Measurements from ENCODE around the gene CCDC137.
A peak's percentile ranks its signal among the peaks of the same experiment; 100 is the strongest.

The CCDC137 gene

DNA sequence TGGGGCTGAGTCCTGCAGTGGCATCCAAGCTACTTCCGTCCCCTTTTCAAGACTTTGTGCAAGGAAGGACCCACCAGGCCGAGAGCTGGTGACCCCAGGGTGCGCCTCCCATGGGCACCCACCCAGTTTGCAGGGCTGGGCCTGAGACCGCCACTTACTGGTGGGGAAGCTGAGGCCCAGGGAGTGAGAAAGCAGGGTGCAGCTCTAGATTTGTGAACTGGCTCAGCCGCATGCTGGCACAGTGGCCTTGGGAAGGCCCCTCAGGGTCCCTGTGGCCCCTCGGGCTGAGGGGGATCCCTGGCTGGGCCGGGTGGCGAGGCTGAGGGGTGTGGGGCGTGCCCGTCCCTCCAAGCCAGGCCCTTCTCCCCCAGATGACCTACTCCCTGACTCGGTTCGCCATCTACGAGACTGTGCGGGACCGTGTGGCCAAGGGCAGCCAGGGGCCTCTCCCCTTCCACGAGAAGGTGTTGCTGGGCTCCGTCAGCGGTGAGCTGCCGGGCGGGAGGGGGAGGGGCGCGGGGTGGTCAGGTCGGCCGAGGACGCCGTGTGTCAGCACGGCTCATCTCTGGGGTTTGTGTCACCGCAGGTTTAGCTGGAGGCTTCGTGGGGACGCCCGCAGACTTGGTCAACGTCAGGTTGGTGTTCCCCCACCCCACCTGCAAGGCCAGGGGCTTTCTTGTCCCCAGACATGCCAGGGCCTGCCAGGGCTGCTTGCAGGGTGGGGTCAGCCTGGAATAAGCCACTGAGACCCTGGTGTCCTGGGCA, 48.8 kb downstream of the CCDC137 start:
- no peak overlapping the region for H3K9ac ChIP-seq (ENCODE audit: low read depth in 1 of 2, low read length in 2 of 2)
- H3K27ac ChIP-seq (ENCODE audit: low read depth in 2 of 2, low read length in 2 of 2) = no peak overlapping the region
- H3K9me3 ChIP-seq (ENCODE audit: control insufficient read depth in 2 of 2, low read length in 2 of 2) = no peaks in the 10 kb centered on the region
- H3K36me3 ChIP-seq (ENCODE audit: control insufficient read depth in 2 of 2, insufficient read depth in 2 of 2, low read length in 2 of 2) = peaks cover 0 to 7% of the 10 kb centered on the region in 2 donors
- no peak overlapping the region for H3K4me3 ChIP-seq (ENCODE audit: low read length in 2 of 2)
- peaks cover 27 to 29% of the 10 kb centered on the region in 2 donors for H3K4me1 ChIP-seq (ENCODE audit: control insufficient read depth in 2 of 2, insufficient read depth in 2 of 2, low read length in 2 of 2)
- no peaks in the 10 kb centered on the region for H3K27me3 ChIP-seq (ENCODE audit: control insufficient read depth in 2 of 2, insufficient read depth in 2 of 2, low read length in 2 of 2)

DNA sequence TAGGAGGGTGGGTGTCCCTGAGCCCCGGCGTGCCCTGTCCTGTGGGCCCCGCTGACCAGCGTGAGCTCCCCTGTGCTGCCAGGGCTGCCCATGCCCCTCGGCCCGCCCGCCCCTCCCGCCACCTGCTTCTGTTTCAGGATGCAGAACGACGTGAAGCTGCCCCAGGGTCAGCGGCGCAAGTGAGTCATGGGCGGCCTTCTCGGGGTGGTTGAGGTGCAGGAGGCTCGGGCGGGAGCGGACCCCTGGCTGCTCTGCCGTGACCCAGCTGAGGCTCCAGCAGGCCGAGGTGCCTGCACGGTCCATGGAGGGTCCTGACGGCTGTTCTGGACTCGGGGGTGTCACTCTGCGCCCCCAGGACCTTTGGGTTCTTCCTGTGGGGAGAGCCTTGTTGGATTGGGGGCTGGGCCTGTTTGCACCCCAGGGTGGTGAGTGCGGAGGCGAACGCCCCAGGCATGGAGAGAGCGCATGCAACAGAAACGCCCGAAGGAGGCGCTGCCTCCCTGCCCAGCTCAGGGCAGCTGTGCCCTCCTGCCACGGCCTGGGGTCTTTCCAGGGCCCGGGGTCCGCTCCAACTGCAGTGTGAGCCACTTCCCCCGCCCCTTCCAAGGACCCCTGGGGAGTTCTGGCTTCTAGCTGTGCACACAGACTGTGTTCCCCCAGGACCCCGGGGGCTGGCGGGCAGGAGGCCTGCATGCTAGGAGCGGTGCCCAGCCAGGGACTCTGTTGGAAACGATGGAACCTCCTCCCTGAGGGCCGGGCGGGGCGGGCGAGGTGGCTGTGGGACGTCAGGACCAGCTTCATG, 49.5 kb downstream of the CCDC137 start:
- H3K9ac ChIP-seq (ENCODE audit: low read depth in 1 of 2, low read length in 2 of 2) = no peak overlapping the region
- H3K27ac ChIP-seq (ENCODE audit: low read depth in 2 of 2, low read length in 2 of 2) = no peak overlapping the region
- no peaks in the 10 kb centered on the region for H3K27me3 ChIP-seq (ENCODE audit: control insufficient read depth in 2 of 2, insufficient read depth in 2 of 2, low read length in 2 of 2)
- H3K4me1 ChIP-seq (ENCODE audit: control insufficient read depth in 2 of 2, insufficient read depth in 2 of 2, low read length in 2 of 2) = peaks cover 19 to 22% of the 10 kb centered on the region in 2 donors
- H3K4me3 ChIP-seq (ENCODE audit: low read length in 2 of 2) = no peak overlapping the region
- no peaks in the 10 kb centered on the region for H3K9me3 ChIP-seq (ENCODE audit: control insufficient read depth in 2 of 2, low read length in 2 of 2)
- peaks cover 0 to 9% of the 10 kb centered on the region in 2 donors for H3K36me3 ChIP-seq (ENCODE audit: control insufficient read depth in 2 of 2, insufficient read depth in 2 of 2, low read length in 2 of 2)

DNA sequence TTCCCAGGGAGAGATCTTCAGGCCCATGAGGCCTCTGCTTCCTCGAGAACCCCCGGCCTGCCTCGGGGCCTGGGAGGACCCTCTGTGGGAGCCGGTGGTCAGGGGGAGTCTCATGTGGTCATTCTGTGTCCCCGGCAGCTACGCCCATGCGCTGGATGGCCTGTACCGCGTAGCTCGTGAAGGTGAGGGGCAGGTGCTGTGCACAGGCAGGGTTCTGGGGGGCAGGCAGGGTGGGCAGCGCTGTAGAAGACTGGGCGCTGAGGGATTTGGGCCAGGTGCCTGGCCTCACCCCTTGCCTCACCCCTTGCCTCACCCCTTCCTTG, 50.1 kb downstream of the CCDC137 start:
- Histone ChIP-seq H3K36me3 (ENCODE audit: control insufficient read depth in 2 of 2, insufficient read depth in 2 of 2, low read length in 2 of 2) (peaks cover 0 to 9% of the 10 kb centered on the region in 2 donors), H3K27me3 (ENCODE audit: control insufficient read depth in 2 of 2, insufficient read depth in 2 of 2, low read length in 2 of 2) (no peaks in the 10 kb centered on the region), H3K4me1 (ENCODE audit: control insufficient read depth in 2 of 2, insufficient read depth in 2 of 2, low read length in 2 of 2) (peaks cover 16 to 17% of the 10 kb centered on the region in 2 donors), H3K4me3 (ENCODE audit: low read length in 2 of 2) (no peak overlapping the region), H3K9ac (ENCODE audit: low read depth in 1 of 2, low read length in 2 of 2) (no peak overlapping the region), H3K27ac (ENCODE audit: low read depth in 2 of 2, low read length in 2 of 2) (no peak overlapping the region), H3K9me3 (ENCODE audit: control insufficient read depth in 2 of 2, low read length in 2 of 2) (no peaks in the 10 kb centered on the region)

DNA sequence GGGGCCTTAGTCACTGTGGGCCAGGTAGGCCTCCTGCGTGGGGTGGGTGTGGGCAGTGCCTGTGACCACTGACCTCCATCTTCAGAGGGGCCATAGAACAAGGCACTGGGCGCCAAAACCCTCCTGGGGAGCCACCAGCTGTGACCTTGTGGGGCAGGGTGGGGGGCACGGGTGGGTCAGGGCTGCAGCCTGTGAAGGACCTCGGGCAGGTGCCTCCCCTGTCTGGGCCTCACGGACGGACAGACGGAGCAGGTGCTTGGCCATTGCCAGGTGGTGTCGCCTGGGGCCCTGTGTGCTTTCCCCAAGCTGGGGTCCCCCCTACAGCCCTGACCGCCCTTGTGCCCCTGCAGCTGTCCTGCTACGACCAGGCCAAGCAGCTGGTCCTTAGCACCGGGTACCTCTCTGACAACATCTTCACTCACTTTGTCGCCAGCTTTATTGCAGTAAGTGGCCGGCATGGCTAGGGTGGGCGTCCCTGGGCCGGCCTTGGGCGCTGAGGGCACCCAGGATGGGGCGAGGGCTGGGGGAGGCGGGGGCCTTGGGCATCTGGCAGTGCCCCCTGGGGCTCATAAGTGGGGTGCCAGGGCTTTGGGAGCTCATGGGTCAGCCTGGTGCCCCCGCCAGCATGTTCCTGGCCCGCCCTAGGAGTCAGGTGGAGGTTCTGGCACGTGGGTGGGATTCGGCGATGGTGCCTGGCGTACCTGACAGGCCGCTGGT, 50.7 kb downstream of the CCDC137 start:
- H3K4me3 ChIP-seq (ENCODE audit: low read length in 2 of 2) = no peak overlapping the region
- H3K4me1 ChIP-seq (ENCODE audit: control insufficient read depth in 2 of 2, insufficient read depth in 2 of 2, low read length in 2 of 2) = peaks cover 22 to 23% of the 10 kb centered on the region in 2 donors
- H3K27ac ChIP-seq (ENCODE audit: low read depth in 2 of 2, low read length in 2 of 2) = no peak overlapping the region
- no peaks in the 10 kb centered on the region for H3K27me3 ChIP-seq (ENCODE audit: control insufficient read depth in 2 of 2, insufficient read depth in 2 of 2, low read length in 2 of 2)
- peaks cover 0 to 9% of the 10 kb centered on the region in 2 donors for H3K36me3 ChIP-seq (ENCODE audit: control insufficient read depth in 2 of 2, insufficient read depth in 2 of 2, low read length in 2 of 2)
- no peaks in the 10 kb centered on the region for H3K9me3 ChIP-seq (ENCODE audit: control insufficient read depth in 2 of 2, low read length in 2 of 2)
- H3K9ac ChIP-seq (ENCODE audit: low read depth in 1 of 2, low read length in 2 of 2) = no peak overlapping the region

- H3K27me3 ChIP-seq (ENCODE audit: control insufficient read depth in 2 of 2, insufficient read depth in 2 of 2, low read length in 2 of 2) = no peaks in the 10 kb centered on the region
- no peak overlapping the region for H3K9ac ChIP-seq (ENCODE audit: low read depth in 1 of 2, low read length in 2 of 2)
- no peak overlapping the region for H3K27ac ChIP-seq (ENCODE audit: low read depth in 2 of 2, low read length in 2 of 2)
- H3K4me1 ChIP-seq (ENCODE audit: control insufficient read depth in 2 of 2, insufficient read depth in 2 of 2, low read length in 2 of 2) = peaks cover 26 to 27% of the 10 kb centered on the region in 2 donors
- H3K36me3 ChIP-seq (ENCODE audit: control insufficient read depth in 2 of 2, insufficient read depth in 2 of 2, low read length in 2 of 2) = peaks cover 0 to 9% of the 10 kb centered on the region in 2 donors
- H3K9me3 ChIP-seq (ENCODE audit: control insufficient read depth in 2 of 2, low read length in 2 of 2) = no peaks in the 10 kb centered on the region
- H3K4me3 ChIP-seq (ENCODE audit: low read length in 2 of 2) = no peak overlapping the region
These were observed 51.2 kb downstream of the CCDC137 start for GRCh38 chr17:81717766-81718089.

- Histone ChIP-seq H3K36me3 (ENCODE audit: control insufficient read depth in 2 of 2, insufficient read depth in 2 of 2, low read length in 2 of 2) (peaks cover 0 to 9% of the 10 kb centered on the region in 2 donors), H3K27me3 (ENCODE audit: control insufficient read depth in 2 of 2, insufficient read depth in 2 of 2, low read length in 2 of 2) (no peaks in the 10 kb centered on the region), H3K9ac (ENCODE audit: low read depth in 1 of 2, low read length in 2 of 2) (no peak overlapping the region), H3K4me1 (ENCODE audit: control insufficient read depth in 2 of 2, insufficient read depth in 2 of 2, low read length in 2 of 2) (peaks cover 27 to 29% of the 10 kb centered on the region in 2 donors), H3K27ac (ENCODE audit: low read depth in 2 of 2, low read length in 2 of 2) (no peak overlapping the region), H3K4me3 (ENCODE audit: low read length in 2 of 2) (no peak overlapping the region), H3K9me3 (ENCODE audit: control insufficient read depth in 2 of 2, low read length in 2 of 2) (no peaks in the 10 kb centered on the region)
These were observed 53.1 kb downstream of the CCDC137 start for GRCh38 chr17:81719410-81720266.

DNA sequence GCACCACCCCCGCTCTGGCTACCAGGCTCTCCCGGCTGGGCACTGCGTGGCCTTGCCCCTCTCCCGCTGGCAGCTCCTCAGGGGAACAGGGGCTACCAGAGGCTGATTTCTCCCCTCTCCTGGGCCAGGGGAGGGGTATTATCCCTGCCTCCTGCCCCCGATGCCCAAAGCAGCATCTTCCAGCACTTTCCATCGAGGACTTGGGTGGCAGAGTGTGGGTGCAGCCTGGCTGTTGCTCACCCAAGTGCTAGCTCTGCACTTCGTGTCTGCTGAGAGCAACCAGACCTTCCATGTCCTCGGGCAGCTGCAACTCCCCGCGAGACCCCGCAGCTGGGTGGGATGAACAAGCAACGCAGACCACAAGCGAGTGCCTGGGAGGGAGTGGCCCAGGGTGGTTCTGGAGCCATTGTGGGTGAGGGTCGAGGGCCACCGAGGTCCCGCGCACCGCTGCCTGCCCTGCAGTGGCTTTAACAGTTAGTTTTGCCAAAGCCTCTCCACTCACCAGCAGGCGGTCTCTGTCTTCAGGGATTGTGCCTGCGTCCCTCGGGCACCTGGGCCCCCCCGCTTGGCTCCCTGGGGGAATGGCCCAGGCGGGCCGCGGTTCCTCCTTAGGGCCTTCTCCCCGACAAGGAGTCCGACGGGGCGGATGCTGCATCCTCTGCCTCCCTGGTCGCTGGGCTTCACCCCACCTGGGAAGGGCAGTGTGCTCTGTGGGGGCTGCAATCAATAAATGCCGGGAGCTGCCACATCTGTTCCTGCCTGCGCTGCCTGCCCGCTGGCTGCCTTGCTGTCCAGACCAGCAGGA, 53.9 kb downstream of the CCDC137 start:
- H3K9me3 ChIP-seq (ENCODE audit: control insufficient read depth in 2 of 2, low read length in 2 of 2) = no peaks in the 10 kb centered on the region
- no peak overlapping the region for H3K4me3 ChIP-seq (ENCODE audit: low read length in 2 of 2)
- H3K9ac ChIP-seq (ENCODE audit: low read depth in 1 of 2, low read length in 2 of 2) = no peak overlapping the region
- H3K27me3 ChIP-seq (ENCODE audit: control insufficient read depth in 2 of 2, insufficient read depth in 2 of 2, low read length in 2 of 2) = no peaks in the 10 kb centered on the region
- H3K27ac ChIP-seq (ENCODE audit: low read depth in 2 of 2, low read length in 2 of 2) = no peak overlapping the region
- H3K4me1 ChIP-seq (ENCODE audit: control insufficient read depth in 2 of 2, insufficient read depth in 2 of 2, low read length in 2 of 2) = peaks cover 27 to 29% of the 10 kb centered on the region in 2 donors
- H3K36me3 ChIP-seq (ENCODE audit: control insufficient read depth in 2 of 2, insufficient read depth in 2 of 2, low read length in 2 of 2) = peaks cover 0 to 7% of the 10 kb centered on the region in 2 donors

DNA sequence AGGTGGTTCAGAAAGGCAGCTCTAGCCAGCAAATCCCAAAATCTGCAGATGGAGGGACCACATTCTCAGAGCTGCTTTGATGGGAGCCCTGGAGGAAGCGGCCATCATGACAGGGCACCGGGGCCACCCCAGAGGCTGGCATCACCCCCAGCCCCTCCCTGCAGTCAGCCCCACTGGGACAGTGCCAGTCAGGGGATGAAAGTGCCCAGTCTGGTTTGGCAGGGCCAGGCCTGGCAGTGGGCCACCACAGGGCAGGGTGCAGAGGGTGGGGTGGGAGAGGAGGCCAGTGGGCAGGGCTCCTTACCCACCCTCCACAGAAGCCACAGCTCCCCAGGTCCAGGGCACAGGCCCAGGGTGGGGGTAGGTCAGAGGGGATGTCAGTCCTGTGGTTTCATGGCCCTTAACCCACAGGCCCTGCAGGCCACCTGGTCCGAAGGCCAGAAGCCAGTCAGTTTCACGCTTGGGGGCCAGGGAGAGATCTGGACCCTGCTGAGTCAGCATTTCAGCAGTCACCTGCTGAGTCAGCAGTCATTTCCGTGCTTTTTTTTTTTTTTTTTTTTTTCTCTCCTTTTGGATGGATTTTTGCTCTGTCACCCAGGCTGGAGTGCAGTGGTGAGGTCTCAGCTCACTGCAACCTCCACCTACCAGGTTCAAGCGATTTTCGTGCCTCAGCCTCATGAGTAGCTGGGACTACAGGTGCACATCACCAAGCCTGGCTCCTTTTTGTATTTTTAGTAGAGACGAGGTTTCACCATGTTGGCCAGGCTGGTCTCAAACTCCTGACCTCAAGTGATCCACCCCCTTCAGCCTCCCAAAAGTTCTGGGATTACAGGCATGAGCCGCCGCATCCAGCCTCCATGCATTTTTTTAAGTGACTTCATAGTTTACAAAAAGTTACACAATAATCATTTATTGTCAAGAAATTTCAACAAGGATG, 55.9 kb downstream of the CCDC137 start:
- peak overlapping the region; percentile 76 to 81 for H3K27ac ChIP-seq (ENCODE audit: low read depth in 2 of 2, low read length in 2 of 2)
- H3K4me3 ChIP-seq (ENCODE audit: low read length in 2 of 2) = peak overlapping the region in 1 of 2 donors; percentile 20
- no peaks in the 10 kb centered on the region for H3K9me3 ChIP-seq (ENCODE audit: control insufficient read depth in 2 of 2, low read length in 2 of 2)
- peaks cover 27 to 32% of the 10 kb centered on the region in 2 donors for H3K4me1 ChIP-seq (ENCODE audit: control insufficient read depth in 2 of 2, insufficient read depth in 2 of 2, low read length in 2 of 2)
- H3K36me3 ChIP-seq (ENCODE audit: control insufficient read depth in 2 of 2, insufficient read depth in 2 of 2, low read length in 2 of 2) = peaks cover 0 to 7% of the 10 kb centered on the region in 2 donors
- no peaks in the 10 kb centered on the region for H3K27me3 ChIP-seq (ENCODE audit: control insufficient read depth in 2 of 2, insufficient read depth in 2 of 2, low read length in 2 of 2)
- peak overlapping the region in 1 of 2 donors; percentile 37 for H3K9ac ChIP-seq (ENCODE audit: low read depth in 1 of 2, low read length in 2 of 2)

Data from mucosa of rectum (tissue), 2 donors.